Activated CD4-positive, alpha-beta T cell treated with anti-CD3 and anti-CD28 coated beads, Interleukin-2, amount 50 U/mL, for 4 hours (primary cell): Measurements from ENCODE around the gene TMEM132C.

ENCODE experiments used
- DNase-seq, 2 experiments: peaks; one replicate each; pipeline ENCODE4 v3.0.0-alpha.2; 2020

Gene TMEM132C

GRCh38 chr12:128288896-128289295 lies 21.9 kb downstream of the TMEM132C start:
- DNase-seq = no peak

- no peak for DNase-seq
These were observed 24.0 kb downstream of the TMEM132C start for GRCh38 chr12:128290938-128291337.

- no peak for DNase-seq
These were observed 31.2 kb downstream of the TMEM132C start for GRCh38 chr12:128298091-128298748.

GRCh38 chr12:128305336-128305892 lies 38.4 kb downstream of the TMEM132C start:
- DNase-seq = no peak

GRCh38 chr12:128307791-128308190 lies 40.8 kb downstream of the TMEM132C start:
- DNase-seq = no peak

- no peak for DNase-seq
These were observed 45.7 kb downstream of the TMEM132C start for GRCh38 chr12:128312661-128313060.

GRCh38 chr12:128313931-128314330 lies 47.0 kb downstream of the TMEM132C start:
- DNase-seq = no peak

- DNase-seq = no peak
These were observed 47.6 kb downstream of the TMEM132C start for GRCh38 chr12:128314611-128315010.

GRCh38 chr12:128316078-128316477 lies 49.1 kb downstream of the TMEM132C start:
- DNase-seq = no peak

- no peak for DNase-seq
These were observed 50.1 kb downstream of the TMEM132C start for GRCh38 chr12:128316973-128317526.

GRCh38 chr12:128318341-128318740 lies 51.4 kb downstream of the TMEM132C start:
- DNase-seq = no peak

- no peak for DNase-seq
These were observed 52.0 kb downstream of the TMEM132C start for GRCh38 chr12:128318946-128319345.

GRCh38 chr12:128322341-128322740 lies 55.4 kb downstream of the TMEM132C start:
- no peak for DNase-seq

GRCh38 chr12:128323145-128323920 lies 56.4 kb downstream of the TMEM132C start:
- DNase-seq = no peak

GRCh38 chr12:128325646-128326045 lies 58.7 kb downstream of the TMEM132C start:
- no peak for DNase-seq

GRCh38 chr12:128326406-128326805 lies 59.4 kb downstream of the TMEM132C start:
- no peak for DNase-seq

- no peak for DNase-seq
These were observed 62.0 kb downstream of the TMEM132C start for GRCh38 chr12:128328961-128329360.

- no peak for DNase-seq
These were observed 69.5 kb downstream of the TMEM132C start for GRCh38 chr12:128336204-128337070.

GRCh38 chr12:128337071-128337345 lies 70.0 kb downstream of the TMEM132C start:
- DNase-seq = no peak

- DNase-seq = no peak
These were observed 70.6 kb downstream of the TMEM132C start for GRCh38 chr12:128337431-128338170.

GRCh38 chr12:128338386-128339125 lies 71.6 kb downstream of the TMEM132C start:
- DNase-seq = no peak

GRCh38 chr12:128339126-128339520 lies 72.2 kb downstream of the TMEM132C start:
- no peak for DNase-seq
